ENCODE data around the gene GMIP. TPM values are rescaled to one million over a fixed set of nuclear protein-coding genes. Genes with fewer than 3 reads are reported as not detected.

GMIP gene
- total and polyA plus RNA-seq, 2 donors: 3.6 to 6.2 TPM

Other genes starting within 250 kb of the GMIP start
- gene GATAD2A, start 238.0 kb downstream of the GMIP start, total RNA-seq: 15.8 TPM
- 22.9 TPM for gene GATAD2A, start 238.0 kb downstream of the GMIP start, polyA plus RNA-seq
- gene TSSK6, start 128.1 kb downstream of the GMIP start, total RNA-seq: 0.85 TPM
- 1.8 TPM for gene TSSK6, start 128.1 kb downstream of the GMIP start, polyA plus RNA-seq
- 74.7 TPM for gene NDUFA13, start 127.4 kb downstream of the GMIP start, total RNA-seq
- 318 TPM for gene NDUFA13, start 127.4 kb downstream of the GMIP start, polyA plus RNA-seq
- 1.8 TPM for gene YJEFN3, start 114.7 kb downstream of the GMIP start, total RNA-seq
- 4.6 TPM for gene YJEFN3, start 114.7 kb downstream of the GMIP start, polyA plus RNA-seq
- gene CILP2, start 105.4 kb downstream of the GMIP start, total RNA-seq: 0.32 TPM
- gene CILP2, start 105.4 kb downstream of the GMIP start, polyA plus RNA-seq: 0.32 TPM
- 3.9 TPM for gene PBX4, start 25.0 kb downstream of the GMIP start, total RNA-seq
- 2.1 TPM for gene PBX4, start 25.0 kb downstream of the GMIP start, polyA plus RNA-seq
- 4.1 TPM for gene LPAR2, start 15.4 kb downstream of the GMIP start, total RNA-seq
- 4.9 TPM for gene LPAR2, start 15.4 kb downstream of the GMIP start, polyA plus RNA-seq
- 27.7 TPM for gene ATP13A1, start 20.0 kb upstream of the GMIP start, total RNA-seq
- 35.5 TPM for gene ATP13A1, start 20.0 kb upstream of the GMIP start, polyA plus RNA-seq
- gene ZNF101, start 25.2 kb upstream of the GMIP start, total RNA-seq: 9.5 TPM
- gene ZNF101, start 25.2 kb upstream of the GMIP start, polyA plus RNA-seq: 4.3 TPM
- 30.1 TPM for gene ZNF14, start 89.5 kb upstream of the GMIP start, total RNA-seq
- 5.0 TPM for gene ZNF14, start 89.5 kb upstream of the GMIP start, polyA plus RNA-seq
- 71.4 TPM for gene ZNF506, start 178.1 kb upstream of the GMIP start, total RNA-seq
- gene ZNF506, start 178.1 kb upstream of the GMIP start, polyA plus RNA-seq: 8.8 TPM
- gene ZNF253, start 222.2 kb upstream of the GMIP start, total RNA-seq: 17.9 TPM
- 4.2 TPM for gene ZNF253, start 222.2 kb upstream of the GMIP start, polyA plus RNA-seq

Data from urinary bladder (tissue), 2 donors.